ENCODE data around the gene XRCC1. TPM values are rescaled to one million over a fixed set of nuclear protein-coding genes. Genes with fewer than 3 reads are reported as not detected.

XRCC1 gene
- polyA plus RNA-seq, 1 of the 3 experiments (the other 2 are of a cell fraction) = 30.3 TPM

DNA sequence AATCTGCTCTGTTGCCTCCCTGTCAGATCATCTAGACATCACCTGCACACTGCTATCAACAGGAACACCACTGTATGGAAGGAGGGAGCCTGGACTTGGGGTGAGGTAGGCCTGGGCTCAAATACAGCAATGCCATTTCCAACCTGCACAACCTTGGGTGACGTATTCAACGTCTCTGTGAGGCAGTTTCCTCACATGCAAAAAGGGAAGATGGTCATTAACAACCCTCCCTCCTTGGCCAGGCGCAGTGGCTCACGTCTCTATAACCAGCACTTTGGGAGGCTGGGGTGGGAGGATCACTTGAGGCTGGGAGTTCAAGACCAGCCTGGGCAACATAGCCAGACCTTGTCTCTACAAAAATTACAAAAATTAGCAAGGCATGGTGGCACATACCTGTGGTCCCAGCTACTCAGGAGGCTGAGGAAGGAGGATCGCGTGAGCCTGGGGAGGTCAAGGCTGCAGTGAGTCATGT lies 13.1 kb downstream of the XRCC1 start (continued):
- no peak for TF ChIP-seq YY1 (IDR thresholded peaks at IDR 0.05; ENCODE audit: low read depth)
- TF ChIP-seq, protein P1, sequence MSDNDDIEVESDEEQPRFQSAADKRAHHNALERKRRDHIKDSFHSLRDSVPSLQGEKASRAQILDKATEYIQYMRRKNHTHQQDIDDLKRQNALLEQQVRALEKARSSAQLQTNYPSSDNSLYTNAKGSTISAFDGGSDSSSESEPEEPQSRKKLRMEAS (IDR thresholded peaks at IDR 0.05; ENCODE audit: low read depth) = no peak
- TF ChIP-seq, protein P2, sequence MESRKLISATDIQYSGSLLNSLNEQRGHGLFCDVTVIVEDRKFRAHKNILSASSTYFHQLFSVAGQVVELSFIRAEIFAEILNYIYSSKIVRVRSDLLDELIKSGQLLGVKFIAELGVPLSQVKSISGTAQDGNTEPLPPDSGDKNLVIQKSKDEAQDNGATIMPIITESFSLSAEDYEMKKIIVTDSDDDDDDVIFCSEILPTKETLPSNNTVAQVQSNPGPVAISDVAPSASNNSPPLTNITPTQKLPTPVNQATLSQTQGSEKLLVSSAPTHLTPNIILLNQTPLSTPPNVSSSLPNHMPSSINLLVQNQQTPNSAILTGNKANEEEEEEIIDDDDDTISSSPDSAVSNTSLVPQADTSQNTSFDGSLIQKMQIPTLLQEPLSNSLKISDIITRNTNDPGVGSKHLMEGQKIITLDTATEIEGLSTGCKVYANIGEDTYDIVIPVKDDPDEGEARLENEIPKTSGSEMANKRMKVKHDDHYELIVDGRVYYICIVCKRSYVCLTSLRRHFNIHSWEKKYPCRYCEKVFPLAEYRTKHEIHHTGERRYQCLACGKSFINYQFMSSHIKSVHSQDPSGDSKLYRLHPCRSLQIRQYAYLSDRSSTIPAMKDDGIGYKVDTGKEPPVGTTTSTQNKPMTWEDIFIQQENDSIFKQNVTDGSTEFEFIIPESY (IDR thresholded peaks at IDR 0.05; ENCODE audit: borderline replicate concordance, low read depth) = no peak
- no peak for TF ChIP-seq SIN3A (IDR thresholded peaks at IDR 0.05; ENCODE audit: borderline replicate concordance, low read depth, low read length)
- no peak for TF ChIP-seq FOXJ3 (CRISPR knock-in tag; IDR thresholded peaks at IDR 0.05)
- TF ChIP-seq MEF2A (IDR thresholded peaks at IDR 0.05; ENCODE audit: borderline replicate concordance, low read depth) = no peak

DNA sequence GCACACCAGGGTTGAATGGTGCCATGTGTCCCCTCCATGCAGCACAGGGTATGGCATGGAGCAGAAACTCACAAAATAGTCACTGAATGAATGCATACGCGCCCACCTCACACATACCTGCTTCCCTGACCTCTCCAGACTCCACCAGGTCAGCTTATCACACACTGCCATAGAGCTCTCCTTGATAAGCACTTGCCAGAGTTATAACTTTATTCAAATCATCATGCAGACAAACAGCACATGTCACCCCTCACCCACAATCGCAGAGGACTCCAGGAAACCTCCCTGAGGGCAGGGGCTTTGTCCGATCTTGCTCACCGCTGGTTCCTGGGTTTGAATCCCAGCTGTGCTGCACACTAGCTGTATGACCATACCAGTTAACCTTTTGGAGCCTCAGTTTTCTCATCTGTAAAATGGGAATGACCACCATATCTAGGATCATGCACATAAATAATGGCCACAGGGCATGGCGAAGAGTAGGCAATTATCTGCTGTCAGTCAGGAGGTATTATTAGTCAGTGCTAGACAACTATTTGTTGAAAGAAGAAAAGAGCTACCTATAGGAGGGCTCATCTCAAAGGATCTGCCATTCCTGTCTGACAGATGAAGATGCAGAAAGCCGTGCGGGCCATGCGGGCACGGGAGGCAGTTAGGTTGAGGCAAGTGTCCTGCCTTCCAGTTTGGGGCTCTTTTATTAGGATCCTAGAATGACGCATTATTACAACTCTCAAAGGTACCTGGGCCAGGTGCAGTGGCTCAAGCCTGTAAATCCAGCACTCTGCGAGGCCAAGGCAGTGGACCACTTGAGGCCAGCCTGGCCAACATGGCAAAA lies 14.0 kb downstream of the XRCC1 start:
- Histone ChIP-seq H3K79me2 (ENCODE audit: insufficient read depth) (peaks cover 16% of the 10 kb centered on the region; the same call in 1 of the 2 replicates), H3K4me1 (ENCODE audit: control insufficient read depth in 1 of 2, insufficient read depth in 2 of 2, low read depth in 1 of 2, low read length in 1 of 2) (peaks cover 0 to 14% of the 10 kb centered on the region in 2 experiments; a peak in 1 of 4 replicates), H3K4me3 (ENCODE audit: low read depth in 2 of 2, low read length in 1 of 2) (no peak overlapping the region), H3K27me3 (ENCODE audit: insufficient read depth) (no peaks in the 10 kb centered on the region), H2AFZ (ENCODE audit: low read depth) (no peak overlapping the region), H3K9me3 (no peaks in the 10 kb centered on the region), H4K20me1 (ENCODE audit: insufficient read depth) (0 out of 2 replicates have a peak, but pooled peaks cover 2% of the 10 kb centered on the region), H3K4me2 (no peak overlapping the region), H3K36me3 (replicated peaks in 1 of 2; ENCODE audit: control insufficient read depth in 1 of 2, insufficient read depth in 2 of 2, low read length in 1 of 2) (peaks cover 7 to 11% of the 10 kb centered on the region in 2 experiments), H3K9ac (no peak overlapping the region), H3K27ac (ENCODE audit: low read depth in 2 of 2, low read length in 1 of 2) (no peak overlapping the region), H3K9me2 (no peaks in the 10 kb centered on the region), H3F3A (replicated peaks; ENCODE audit: insufficient read depth) (peaks cover 30% of the 10 kb centered on the region)
- ChIA-PET CTCF (interaction anchor here (0.6 to 1.3 kb wide), 2 partner anchors 11 to 33 kb away, joined by 3 read pairs; no protein-coding TSS in a partner anchor), POLR2A (interaction anchor here (0.6 kb wide), 1 partner anchor 232 kb away, joined by 3 read pairs; no protein-coding TSS in a partner anchor)
- no peak for TF ChIP-seq USF2 (IDR thresholded peaks at IDR 0.05; ENCODE audit: borderline replicate concordance, low read depth, low read length)
- no peak for TF ChIP-seq NFIC (IDR thresholded peaks at IDR 0.05; ENCODE audit: borderline replicate concordance)
- TF ChIP-seq MEF2A (IDR thresholded peaks at IDR 0.05; ENCODE audit: borderline replicate concordance, low read depth) = no peak
- no peak for TF ChIP-seq POLR2AphosphoS5 (IDR thresholded peaks at IDR 0.05; ENCODE audit: low read depth, low read length)
- TF ChIP-seq RXRA (IDR thresholded peaks at IDR 0.05; ENCODE audit: borderline replicate concordance, low read depth) = no peak
- TF ChIP-seq NRF1 (IDR thresholded peaks at IDR 0.05; ENCODE audit: low read depth, low read length) = no peak
- TF ChIP-seq RAD21 (IDR thresholded peaks at IDR 0.05; ENCODE audit: low read length) = no peak
- TF ChIP-seq ELF1 (IDR thresholded peaks at IDR 0.05) = no peak
- TF ChIP-seq, protein P3, sequence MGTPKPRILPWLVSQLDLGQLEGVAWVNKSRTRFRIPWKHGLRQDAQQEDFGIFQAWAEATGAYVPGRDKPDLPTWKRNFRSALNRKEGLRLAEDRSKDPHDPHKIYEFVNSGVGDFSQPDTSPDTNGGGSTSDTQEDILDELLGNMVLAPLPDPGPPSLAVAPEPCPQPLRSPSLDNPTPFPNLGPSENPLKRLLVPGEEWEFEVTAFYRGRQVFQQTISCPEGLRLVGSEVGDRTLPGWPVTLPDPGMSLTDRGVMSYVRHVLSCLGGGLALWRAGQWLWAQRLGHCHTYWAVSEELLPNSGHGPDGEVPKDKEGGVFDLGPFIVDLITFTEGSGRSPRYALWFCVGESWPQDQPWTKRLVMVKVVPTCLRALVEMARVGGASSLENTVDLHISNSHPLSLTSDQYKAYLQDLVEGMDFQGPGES (IDR thresholded peaks at IDR 0.05; ENCODE audit: low read depth, low read length) = no peak
- TF ChIP-seq RFX5 (IDR thresholded peaks at IDR 0.05; ENCODE audit: low read length) = no peak
- TF ChIP-seq FOXM1 (IDR thresholded peaks at IDR 0.05; ENCODE audit: low read depth) = no peak
- no peak for TF ChIP-seq RCOR1 (IDR thresholded peaks at IDR 0.05; ENCODE audit: low read length)
- TF ChIP-seq TEAD4 (IDR thresholded peaks at IDR 0.05; ENCODE audit: borderline replicate concordance, insufficient read depth) = no peak
- no peak for TF ChIP-seq MXI1 (IDR thresholded peaks at IDR 0.05; ENCODE audit: low read depth, low read length)
- WGBS (ENCODE audit: low lambda C conversion rate) = 98% methylated on average over 12 of the region's 12 CpGs
- DNase-seq = no peak

Measured in SK-N-SH (cell line).